Measurements from ENCODE around the gene ADAT1. TPM values are rescaled to one million over a fixed set of nuclear protein-coding genes. Genes with fewer than 3 reads are reported as not detected.

The ADAT1 gene
- polyA plus RNA-seq, 1 experiment, result 18.9 TPM

GRCh38 chr16:75559564-75560372 is 63.3 kb downstream of the ADAT1 start:
- no peaks in the 10 kb centered on the region for H3K36me3 ChIP-seq (ENCODE audit: control insufficient read depth, insufficient read depth, low read length)
- DNase-seq (ENCODE audit: low read depth), result no peak
- no peak overlapping the region for H3K4me3 ChIP-seq (ENCODE audit: low read depth, low read length)
- H3K27me3 ChIP-seq (ENCODE audit: control insufficient read depth, insufficient read depth, low read length), result peaks cover 3% of the 10 kb centered on the region
- CTCF ChIA-PET, result no interaction called here
- POLR2A ChIA-PET, result interaction anchor here (0.6 kb wide), 1 partner anchor 44 kb away, joined by 3 read pairs; no protein-coding TSS in a partner anchor
- no peak for TF ChIP-seq CTCF (IDR thresholded peaks at IDR 0.05; ENCODE audit: insufficient read depth, low read depth, low read length)

- CTCF ChIA-PET, result no interaction called here
- no peak for DNase-seq (ENCODE audit: low read depth)
- no peak overlapping the region for H3K4me3 ChIP-seq (ENCODE audit: low read depth, low read length)
- TF ChIP-seq CTCF (IDR thresholded peaks at IDR 0.05; ENCODE audit: insufficient read depth, low read depth, low read length), result no peak
- POLR2A ChIA-PET, result no interaction called here
- peaks cover 3% of the 10 kb centered on the region for H3K27me3 ChIP-seq (ENCODE audit: control insufficient read depth, insufficient read depth, low read length)
- no peaks in the 10 kb centered on the region for H3K36me3 ChIP-seq (ENCODE audit: control insufficient read depth, insufficient read depth, low read length)
Measured at GRCh38 chr16:75558846-75559401, 64.2 kb downstream of the ADAT1 start.

DNA sequence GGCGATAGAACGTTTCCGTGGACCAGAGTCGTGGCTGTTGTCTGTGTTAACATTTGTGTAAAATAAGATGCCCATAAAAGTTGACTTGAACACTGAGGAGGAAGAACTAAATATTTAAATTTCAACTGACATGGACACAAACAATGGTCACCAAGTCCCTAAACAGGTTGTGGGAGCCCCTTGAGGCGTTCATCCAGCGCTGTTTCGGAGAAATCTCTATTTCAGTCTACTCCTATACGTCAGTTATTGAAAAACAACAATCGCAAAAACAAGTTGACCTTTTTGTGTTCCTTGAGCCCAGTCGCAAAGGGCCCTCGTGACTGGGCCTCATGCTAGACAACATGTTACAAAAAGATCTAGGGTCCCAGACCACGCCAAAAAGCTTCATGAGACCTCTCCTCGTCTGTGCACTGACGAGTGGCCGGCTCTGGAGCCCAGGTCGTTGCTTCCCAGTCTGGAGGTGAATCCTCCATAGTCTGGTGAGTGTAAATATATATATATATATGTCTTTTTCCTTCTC is 66.6 kb downstream of the ADAT1 start:
- ChIA-PET CTCF (interaction anchor here (0.8 to 2.2 kb wide), 3 partner anchors 8 to 92 kb away, joined by 4 to 9 read pairs (median 5); partner anchors contain the start of gene TMEM170A), POLR2A (interaction anchor here (0.6 kb wide), 1 partner anchor 10 kb away, joined by 6 read pairs; no protein-coding TSS in a partner anchor)
- Histone ChIP-seq H3K4me3 (ENCODE audit: low read depth, low read length) (peak overlapping the region; percentile 81), H3K27me3 (ENCODE audit: control insufficient read depth, insufficient read depth, low read length) (peaks cover 1% of the 10 kb centered on the region), H3K36me3 (ENCODE audit: control insufficient read depth, insufficient read depth, low read length) (no peaks in the 10 kb centered on the region)
- no peak for DNase-seq (ENCODE audit: low read depth)
- TF ChIP-seq CTCF (IDR thresholded peaks at IDR 0.05; ENCODE audit: insufficient read depth, low read depth, low read length), result no peak

- DNase-seq (ENCODE audit: low read depth), result peak; percentile 69
- POLR2A ChIA-PET, result interaction anchor here (0.6 kb wide), 2 partner anchors 9 to 115 kb away, joined by 3 to 6 read pairs; no protein-coding TSS in a partner anchor
- Histone ChIP-seq H3K4me3 (ENCODE audit: low read depth, low read length) (peak within 1 kb of the TSS; percentile 81), H3K27me3 (ENCODE audit: control insufficient read depth, insufficient read depth, low read length) (peaks cover 1% of the 10 kb centered on the region; the same call in 1 of the 2 replicates), H3K36me3 (ENCODE audit: control insufficient read depth, insufficient read depth, low read length) (no peaks in the 10 kb centered on the region)
- no peak for TF ChIP-seq CTCF (IDR thresholded peaks at IDR 0.05; ENCODE audit: insufficient read depth, low read depth, low read length)
- CTCF ChIA-PET, result interaction anchor here (0.8 to 2.2 kb wide), 3 partner anchors 9 to 91 kb away, joined by 4 to 9 read pairs (median 5); partner anchors contain the start of gene TMEM170A
Measured at GRCh38 chr16:75555707-75556430, 67.2 kb downstream of the ADAT1 start, which contains the start of gene TMEM231. Gene TMEM231 (minus strand): TSS chr16:75556252. CDS start chr16:75556209, 43 bp downstream.

Measured in BJ (cell line).